GM21825 (cell line): ENCODE data around the gene RUNX3.

ENCODE experiments used
- ATAC-seq: cut with Tn5 transposase; IDR thresholded peaks from one replicate; pipeline ENCODE4 v1.9.1; 2021; ENCODE audit warnings: mild to moderate bottlenecking, moderate library complexity; ENCODE audit not compliant: unreplicated experiment

RUNX3 gene

DNA sequence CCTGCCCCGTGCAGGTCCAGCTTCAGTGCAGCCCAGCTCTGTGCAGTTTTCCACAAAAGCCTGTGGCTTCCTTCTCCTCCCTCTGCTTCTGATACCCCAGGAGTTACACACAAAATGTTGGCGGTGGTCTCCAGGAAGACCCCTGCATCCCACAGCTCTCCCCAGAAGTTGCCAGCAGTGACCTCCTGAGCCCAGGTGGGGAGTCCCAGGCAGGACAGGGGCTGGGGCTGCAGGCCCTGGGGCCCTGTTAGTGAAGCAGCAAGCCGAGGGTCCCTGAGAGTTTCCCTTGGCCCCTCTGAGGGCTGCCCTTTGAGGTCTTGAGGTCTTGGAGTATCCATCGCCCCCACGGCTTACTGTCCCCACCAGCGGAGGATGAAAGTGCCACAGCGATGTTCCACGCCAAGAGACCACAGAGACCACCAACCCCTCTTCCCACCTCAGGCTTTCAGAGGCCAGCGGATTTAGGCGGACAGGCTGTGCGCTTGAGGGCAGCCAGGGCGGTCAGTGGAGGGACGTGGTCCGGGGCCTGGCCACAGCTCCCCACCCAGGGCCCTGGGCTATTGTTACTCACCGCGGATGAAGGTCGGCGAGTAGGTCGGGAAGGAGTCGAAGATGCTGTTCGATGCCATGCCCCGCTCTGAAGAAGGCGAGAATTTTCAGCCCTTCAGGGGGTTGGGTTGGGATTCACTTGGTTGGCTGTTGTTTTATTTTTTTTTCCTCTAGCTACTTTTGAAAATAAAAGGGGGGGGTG lies 34.0 kb upstream of the RUNX3 start:
- ATAC-seq = no peak

DNA sequence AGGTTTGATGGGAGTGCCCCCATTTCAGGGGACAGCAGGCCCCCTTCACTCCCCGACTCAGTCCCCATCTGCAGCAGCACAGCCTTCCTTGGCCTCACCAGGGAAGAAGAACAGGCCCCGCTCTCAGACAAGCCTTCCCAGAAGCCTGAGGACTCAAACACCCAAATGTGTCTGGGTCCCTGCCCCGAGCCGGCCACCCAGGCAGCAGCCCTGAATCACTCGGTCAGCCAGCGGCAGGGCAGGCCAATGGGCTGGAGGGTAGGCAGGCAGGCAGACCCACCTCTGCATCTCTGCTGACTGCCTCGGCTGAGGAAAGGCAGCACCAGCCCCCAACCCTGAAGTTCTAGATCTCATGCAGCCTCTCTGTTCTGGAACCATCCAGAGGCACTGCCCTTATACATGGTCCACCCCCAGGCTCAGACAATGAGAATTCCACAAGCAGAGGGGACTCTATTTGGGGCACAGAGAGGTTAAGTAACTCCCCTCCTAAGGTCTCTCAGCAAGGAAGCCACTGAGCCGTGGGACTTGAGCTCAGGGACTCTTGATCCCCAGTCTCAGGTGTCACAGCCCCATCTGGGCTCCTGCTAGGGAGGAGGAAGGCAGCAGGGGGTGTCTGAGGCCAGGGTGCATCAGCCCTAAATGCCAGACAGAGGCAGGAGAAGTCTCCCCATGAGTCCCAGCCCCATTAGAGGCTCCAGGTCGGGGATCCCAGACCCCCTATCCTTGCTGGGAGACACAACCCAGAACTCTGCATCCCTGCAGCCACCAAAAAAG lies 33.2 kb upstream of the RUNX3 start:
- ATAC-seq = no peak

GRCh38 chr1:24961961-24962861 lies 32.1 kb upstream of the RUNX3 start:
- ATAC-seq = no peak

- ATAC-seq = no peak
Observed at GRCh38 chr1:24961334-24961733, 31.3 kb upstream of the RUNX3 start.

DNA sequence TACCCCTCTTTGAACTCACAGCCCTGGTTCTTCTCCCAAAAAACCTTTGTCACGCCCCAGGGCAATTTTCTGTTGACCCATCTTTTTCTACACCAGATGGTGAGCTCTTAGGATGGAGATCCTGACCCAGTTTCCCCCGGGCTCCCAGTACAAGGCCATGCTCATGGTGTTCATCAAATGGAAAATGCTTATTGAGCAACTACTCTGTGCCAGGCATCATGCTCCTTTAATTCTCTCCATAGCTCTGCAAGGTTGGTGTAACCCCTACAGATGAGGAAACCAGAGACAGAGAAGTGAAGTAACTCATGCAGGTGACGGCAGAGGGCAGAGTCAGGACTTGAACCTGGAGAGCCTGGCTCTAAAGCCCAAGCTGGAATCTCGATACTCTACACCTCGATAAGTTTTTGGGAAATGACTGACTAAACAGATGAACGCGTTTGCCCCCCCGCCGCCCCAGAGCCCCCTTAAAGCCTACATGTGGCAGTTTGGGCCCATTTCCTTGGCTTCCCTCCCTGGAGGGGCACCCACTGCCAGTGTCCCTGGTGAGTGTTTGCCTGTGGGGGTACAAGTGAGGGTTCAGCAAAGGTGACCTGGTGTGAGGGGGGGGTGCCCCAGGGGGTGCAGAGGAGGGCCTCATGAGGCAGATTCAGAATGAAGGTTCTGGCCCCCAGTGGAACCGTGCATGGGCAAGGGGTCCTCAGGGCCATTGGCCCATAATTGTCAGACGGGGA lies 30.2 kb upstream of the RUNX3 start:
- no peak for ATAC-seq

- ATAC-seq = no peak
Observed at GRCh38 chr1:24959623-24959975, 29.5 kb upstream of the RUNX3 start.

- ATAC-seq = no peak
Observed at GRCh38 chr1:24958766-24959622, 28.9 kb upstream of the RUNX3 start.

DNA sequence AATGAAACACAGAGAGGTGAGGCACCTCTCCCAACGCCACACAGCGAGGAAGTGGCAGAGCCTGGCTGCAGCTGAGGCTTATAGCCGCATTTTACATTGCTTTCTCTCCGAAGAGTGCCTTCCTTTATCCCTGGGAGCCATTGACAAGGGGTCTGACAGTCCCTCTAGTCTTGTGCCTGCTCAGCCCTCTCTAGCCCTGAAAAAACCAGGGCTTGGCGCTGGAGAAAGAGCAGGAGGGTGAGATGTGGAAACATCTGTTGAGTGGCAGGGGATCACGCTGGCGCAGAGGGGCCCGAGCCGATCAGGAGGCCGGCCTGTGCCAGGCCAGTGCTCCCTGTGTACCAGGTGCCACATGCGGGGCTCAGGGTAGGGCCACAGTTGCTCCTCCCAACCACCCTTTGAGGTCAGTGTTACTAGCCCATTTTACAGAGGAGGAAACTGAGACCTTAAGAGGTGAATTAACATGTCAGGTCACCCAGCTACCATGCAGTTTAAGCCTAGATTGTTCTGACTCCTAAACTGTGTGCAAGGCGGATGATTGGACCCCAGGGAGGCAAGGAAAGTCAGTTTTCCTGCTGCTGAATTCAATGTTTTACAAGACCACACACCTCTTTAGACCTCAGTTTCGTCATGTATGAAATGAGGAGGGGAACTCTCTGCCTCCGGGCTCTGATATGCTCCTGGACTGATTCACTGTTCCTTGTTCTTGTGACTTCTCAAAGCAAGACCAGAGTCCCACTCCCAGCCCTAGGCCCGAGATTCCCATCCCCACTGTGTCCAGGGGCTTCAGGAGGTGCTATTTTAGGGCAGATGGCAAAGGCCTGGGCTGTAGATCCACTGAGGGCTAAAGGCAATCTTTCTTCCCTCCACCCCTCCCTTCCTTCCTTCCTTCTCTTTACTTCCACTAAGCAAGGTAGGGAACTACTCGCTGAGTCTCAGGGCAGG lies 28.0 kb upstream of the RUNX3 start:
- ATAC-seq = no peak

GRCh38 chr1:24957016-24957807 lies 27.1 kb upstream of the RUNX3 start:
- ATAC-seq = no peak

DNA sequence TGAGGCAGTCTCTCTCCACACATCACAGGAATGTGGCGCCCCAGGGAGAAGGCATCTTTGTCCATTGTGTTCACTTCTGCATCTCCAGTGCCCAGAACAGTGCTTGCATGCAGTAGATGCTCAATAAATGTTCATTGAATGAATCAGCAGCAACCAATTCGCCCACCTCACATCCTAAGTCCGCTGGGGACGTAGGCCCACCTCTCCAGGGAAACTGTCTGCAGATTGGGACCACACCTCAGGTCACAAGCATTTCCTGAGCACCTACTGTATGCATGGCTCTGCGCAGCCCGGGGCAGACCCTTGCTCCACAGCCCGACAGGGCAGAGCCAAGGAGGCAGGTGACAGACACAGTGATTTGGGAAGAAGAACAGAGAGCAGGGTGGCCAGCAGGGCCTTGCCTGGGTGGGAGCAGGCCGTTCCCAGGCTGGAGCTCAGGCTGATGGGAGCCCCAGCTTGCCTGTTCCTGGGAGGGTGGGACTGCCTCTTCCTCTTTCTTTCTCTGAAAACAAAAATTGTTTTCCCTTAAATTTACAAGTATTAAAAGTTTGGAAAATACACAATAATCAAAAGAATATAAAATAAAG lies 25.8 kb upstream of the RUNX3 start:
- ATAC-seq = no peak

DNA sequence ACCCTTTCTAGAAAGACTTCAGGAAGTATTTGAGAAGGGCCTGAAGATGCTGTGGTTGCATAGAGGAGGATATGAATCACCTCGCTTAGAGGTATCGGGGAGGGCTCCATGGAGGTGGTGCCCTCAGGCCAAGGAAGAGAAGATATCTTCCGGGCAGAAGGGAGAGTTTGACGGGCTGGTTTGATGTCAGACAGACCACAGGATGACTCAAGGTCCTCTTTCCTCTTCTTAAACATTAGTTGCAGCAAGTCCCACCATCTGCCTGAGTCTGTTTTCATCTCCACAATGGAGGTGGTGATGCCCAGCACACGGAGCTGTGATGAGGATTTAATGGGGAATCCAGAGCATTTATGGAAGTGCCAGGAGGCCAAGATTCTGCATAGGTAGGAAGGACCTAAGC lies 25.1 kb upstream of the RUNX3 start:
- peak; percentile 42 for ATAC-seq

DNA sequence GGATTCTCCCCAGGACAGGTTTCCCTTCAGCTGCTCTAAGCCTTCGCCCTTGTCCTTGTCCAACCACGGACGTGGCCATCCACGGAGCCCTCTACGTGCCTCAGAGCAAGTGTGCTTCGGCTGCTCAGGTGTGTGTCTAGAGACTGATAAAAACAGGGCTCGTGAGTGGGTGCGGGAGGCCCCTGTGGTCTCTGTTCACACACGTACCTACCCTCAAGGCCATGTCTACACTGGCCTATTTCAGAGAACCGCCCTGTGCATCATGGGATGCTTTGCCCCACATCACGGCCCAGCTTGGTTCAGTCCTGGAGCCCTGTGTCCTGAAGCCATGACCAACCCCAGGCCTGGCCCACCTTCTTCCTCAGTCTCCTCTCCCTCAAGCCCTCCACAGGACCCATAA lies 24.6 kb upstream of the RUNX3 start:
- no peak for ATAC-seq

- ATAC-seq = no peak
Observed at GRCh38 chr1:24954022-24954421, 23.9 kb upstream of the RUNX3 start.

GRCh38 chr1:24952413-24952841 lies 22.4 kb upstream of the RUNX3 start:
- ATAC-seq = no peak

- no peak for ATAC-seq
Observed at GRCh38 chr1:24951810-24952412, 21.8 kb upstream of the RUNX3 start.

GRCh38 chr1:24951337-24951736 lies 21.3 kb upstream of the RUNX3 start:
- no peak for ATAC-seq

GRCh38 chr1:24949331-24949881 lies 19.3 kb upstream of the RUNX3 start:
- no peak for ATAC-seq
